H1 (cell line): ENCODE data around the gene BICRAL. TPM values are rescaled to one million over a fixed set of nuclear protein-coding genes. Genes with fewer than 3 reads are reported as not detected.
A peak's percentile ranks its signal among the peaks of the same experiment; 100 is the strongest.

Experiments used
- CTCF ChIA-PET: fragments of 300-600 bp; sonication (Branson Sonifier 250); formaldehyde crosslinking; loops from one replicate; lab custom pipeline; 2021; ENCODE audit not compliant: partially characterized antibody; lab: Charles Lee
- POLR2A ChIA-PET: fragments of 300-600 bp; sonication (Branson Sonifier 250); formaldehyde crosslinking; loops from one replicate; lab custom pipeline; 2021; ENCODE audit warnings: inconsistent platforms; ENCODE audit not compliant: partially characterized antibody; lab: Charles Lee
- DNase-seq, 2 experiments: peaks; one replicate each; pipeline versions ENCODE4 v3.0.0 to v3.0.0-alpha.2; 2010 to 2022; ENCODE audit warnings: low spot score in 2 of 2, low read depth in 1 of 2, mixed read lengths in 1 of 2
- FAIRE-seq: peaks from 2 replicates; lab custom pipeline; 2011; peaks lifted over from hg19 to GRCh38; lab: Jason Lieb, UNC
- H2AFZ ChIP-seq: 2 replicates; pipeline ENCODE4 v1.8.1; 2012; ENCODE audit warnings: low read length, inconsistent platforms
- H2AK5ac ChIP-seq: 2 replicates; pipeline ENCODE4 v1.6.1; 2013; ENCODE audit warnings: low read depth, low read length
- H2BK120ac ChIP-seq: replicated peaks from 2 replicates; pipeline ENCODE3; 2013; ENCODE audit warnings: low read depth, low read length, inconsistent platforms
- H2BK12ac ChIP-seq: 2 replicates; pipeline ENCODE4 v1.6.1; 2013; ENCODE audit warnings: low read depth, low read length
- H2BK15ac ChIP-seq: 2 replicates; pipeline ENCODE4 v1.6.1; 2013; ENCODE audit warnings: low read length
- H2BK20ac ChIP-seq: 2 replicates; pipeline ENCODE4 v1.6.1; 2013; ENCODE audit warnings: low read length
- H2BK5ac ChIP-seq: 2 replicates; pipeline ENCODE4 v1.6.1; 2013; ENCODE audit warnings: low read depth, low read length
- H3K14ac ChIP-seq: 2 replicates; pipeline ENCODE4 v1.6.1; 2013; ENCODE audit warnings: inconsistent platforms; ENCODE audit not compliant: insufficient read length
- H3K18ac ChIP-seq: 2 replicates; pipeline ENCODE4 v1.6.1; 2013; ENCODE audit warnings: low read length; ENCODE audit errors: extremely low read depth
- H3K23ac ChIP-seq: 2 replicates; pipeline ENCODE4 v1.6.1; 2013; ENCODE audit warnings: inconsistent platforms; ENCODE audit not compliant: insufficient read length
- H3K23me2 ChIP-seq: 2 replicates; pipeline ENCODE4 v1.6.1; 2013; ENCODE audit warnings: low read depth, low read length
- H3K27ac ChIP-seq: 2 replicates; pipeline ENCODE4 v1.6.1; 2011; ENCODE audit warnings: low read depth, low read length, inconsistent platforms
- H3K27me3 ChIP-seq, 4 experiments: replicated peaks in 1 of 4; 1 replicate in 1 of 4; 2 replicates in 3 of 4; pipeline versions ENCODE4 v1.6.1 to v1.8.1; 2011 to 2013; ENCODE audit warnings: low read length in 3 of 4, mild to moderate bottlenecking in 3 of 4, inconsistent platforms in 2 of 4, mixed read lengths in 2 of 4, moderate library complexity in 1 of 4; ENCODE audit not compliant: control insufficient read depth in 3 of 4, insufficient read depth in 3 of 4; ENCODE audit errors: extremely low read depth in 1 of 4
- H3K36me3 ChIP-seq, 4 experiments: 2 replicates each; pipeline versions ENCODE4 v1.6.1 to v1.8.1; 2011 to 2013; ENCODE audit warnings: mild to moderate bottlenecking in 4 of 4, low read length in 3 of 4, moderate library complexity in 2 of 4, control low read depth in 1 of 4, inconsistent platforms in 1 of 4; ENCODE audit not compliant: insufficient read depth in 4 of 4, control insufficient read depth in 2 of 4
- H3K4ac ChIP-seq: replicated peaks from 2 replicates; pipeline ENCODE3; 2013; ENCODE audit warnings: low read length, low read depth, mixed read lengths, inconsistent platforms; ENCODE audit not compliant: insufficient read length
- H3K4me1 ChIP-seq, 4 experiments: replicated peaks in 1 of 4; 1 replicate in 1 of 4; 2 replicates in 3 of 4; pipeline versions ENCODE4 v1.6.1 to v1.8.1; 2011 to 2013; ENCODE audit warnings: low read length in 3 of 4, inconsistent platforms in 2 of 4, mixed read lengths in 1 of 4; ENCODE audit not compliant: insufficient read depth in 4 of 4, control insufficient read depth in 3 of 4
- H3K4me2 ChIP-seq, 2 experiments: 2 replicates each; pipeline versions ENCODE4 v1.6.1 to v1.8.1; 2011 to 2013; ENCODE audit warnings: low read depth in 2 of 2, low read length in 2 of 2, control low read depth in 1 of 2, inconsistent platforms in 1 of 2, mild to moderate bottlenecking in 1 of 2; ENCODE audit not compliant: insufficient read depth in 1 of 2
- H3K4me3 ChIP-seq, 4 experiments: fragments of 200-600, 300-600 bp in 1 of 4; sonication (generic), shearing (Covaris generic), sonication (Bioruptor Twin) in 1 of 4; 2 replicates each; pipeline versions ENCODE4 v1.5.1 to v1.8.1; 2011 to 2016; ENCODE audit warnings: low read length in 4 of 4, low read depth in 3 of 4, control low read depth in 2 of 4, inconsistent platforms in 2 of 4, mild to moderate bottlenecking in 2 of 4, mixed read lengths in 1 of 4, moderate library complexity in 1 of 4; ENCODE audit not compliant: insufficient read depth in 2 of 4; ENCODE audit errors: extremely low read depth in 1 of 4
- H3K56ac ChIP-seq: replicated peaks from 2 replicates; pipeline ENCODE3; 2013; ENCODE audit warnings: low read depth, mild to moderate bottlenecking, mixed read lengths, low read length, inconsistent platforms; ENCODE audit not compliant: insufficient read length
- H3K79me1 ChIP-seq: 2 replicates; pipeline ENCODE4 v1.6.1; 2013; ENCODE audit warnings: low read depth, low read length, control low read depth
- H3K79me2 ChIP-seq, 2 experiments: 2 replicates each; pipeline versions ENCODE4 v1.6.1 to v1.8.1; 2012 to 2013; ENCODE audit warnings: low read length in 2 of 2, mild to moderate bottlenecking in 2 of 2, inconsistent platforms in 1 of 2; ENCODE audit not compliant: insufficient read depth in 2 of 2, control insufficient read depth in 1 of 2
- H3K9ac ChIP-seq, 4 experiments: replicated peaks in 1 of 4; 1 replicate in 1 of 4; 2 replicates in 3 of 4; pipeline versions ENCODE4 v1.6.1 to v1.8.1; 2011 to 2013; ENCODE audit warnings: low read depth in 3 of 4, low read length in 3 of 4, control low read depth in 2 of 4, mild to moderate bottlenecking in 2 of 4, moderate library complexity in 2 of 4, inconsistent platforms in 1 of 4; ENCODE audit errors: extremely low read depth in 1 of 4
- H3K9me3 ChIP-seq, 2 experiments: 2 replicates each; pipeline versions ENCODE4 v1.6.1 to v1.8.1; 2012 to 2013; ENCODE audit warnings: mild to moderate bottlenecking in 2 of 2, moderate library complexity in 2 of 2, control low read depth in 1 of 2, inconsistent platforms in 1 of 2, low read depth in 1 of 2, low read length in 1 of 2, mixed read lengths in 1 of 2; ENCODE audit not compliant: insufficient read depth in 2 of 2
- H4K20me1 ChIP-seq, 2 experiments: replicated peaks in 1 of 2; 2 replicates each; pipeline versions ENCODE3 to v1.8.1; 2011 to 2013; ENCODE audit warnings: inconsistent platforms in 2 of 2, low read length in 2 of 2, mild to moderate bottlenecking in 1 of 2; ENCODE audit not compliant: insufficient read depth in 2 of 2, control insufficient read depth in 1 of 2
- H4K5ac ChIP-seq: 2 replicates; pipeline ENCODE4 v1.6.1; 2013; ENCODE audit warnings: low read length, low read depth, mixed read lengths, inconsistent platforms; ENCODE audit not compliant: insufficient read length
- H4K8ac ChIP-seq: 2 replicates; pipeline ENCODE4 v1.8.0; 2013; ENCODE audit warnings: mild to moderate bottlenecking, moderate library complexity, low read length, inconsistent platforms; ENCODE audit not compliant: insufficient read depth; ENCODE audit errors: extremely low read depth
- H4K91ac ChIP-seq: replicated peaks from 2 replicates; pipeline ENCODE3; 2013; ENCODE audit warnings: low read length, mixed read lengths, inconsistent platforms; ENCODE audit not compliant: insufficient read length
- BRCA1 ChIP-seq: IDR thresholded peaks from 2 replicates; pipeline ENCODE4 v1.6.1; 2012; ENCODE audit warnings: low read depth, low read length, improper control_type of control experiment
- CHD1 ChIP-seq: IDR thresholded peaks from 2 replicates; pipeline ENCODE4 v1.6.1; 2012; ENCODE audit warnings: low read depth, low read length, improper control_type of control experiment
- RXRA ChIP-seq: IDR thresholded peaks from 2 replicates; pipeline ENCODE4 v1.6.1; 2011; ENCODE audit warnings: low read depth, mild to moderate bottlenecking, low read length, moderate library complexity; ENCODE audit not compliant: insufficient read depth
- SIX5 ChIP-seq: IDR thresholded peaks from 2 replicates; pipeline ENCODE4 v1.6.1; 2011; ENCODE audit warnings: mild to moderate bottlenecking, low read depth, low read length
- WGBS, 2 experiments: shearing (Covaris generic) in 1 of 2; methylation state at CpG; one replicate each; pipeline versions ENCODE4 v1.1.6 to v1.1.7; 2013 to 2015; ENCODE audit warnings: low lambda C conversion rate in 2 of 2, mixed read lengths in 2 of 2, inconsistent platforms in 1 of 2, low coverage in 1 of 2, missing lambda C conversion rate in 1 of 2; ENCODE audit not compliant: insufficient replicate concordance in 2 of 2, insufficient coverage in 1 of 2, insufficient read length in 1 of 2; ENCODE audit errors: extremely low coverage in 1 of 2, missing lambda C conversion rate in 1 of 2; 5-methylcytosine and 5-hydroxymethylcytosine counted together
- polyA plus RNA-seq, 7 experiments: library from polyadenylated mRNA; depleted of rRNA in 3 of 7; stranded (reverse) in 5 of 7; unstranded in 2 of 7; fragments of >200 nt in 5 of 7; fragments of 200-250 nt in 2 of 7; gene quantifications; 1 replicate in 5 of 7; 2 replicates in 1 of 7; 4 replicates in 1 of 7; pipeline versions ENCODE4 v1.2.1 to v1.2.3, GENCODE V29; 2011 to 2013; ENCODE audit warnings: missing spikeins in 2 of 7, mixed read lengths in 2 of 7
- total RNA-seq: library from RNA; stranded (reverse); fragmentation: NEBNext Ultra II Directional; extraction: Animal tissue kit (Norgen Biotek cat#: 25700); gene quantifications from 2 replicates; pipeline ENCODE4 v1.2.1, GENCODE V29; 2021

BICRAL gene
- total and polyA plus RNA-seq, 2 of the 8 experiments (the other 6 are each of a cell fraction or from before 2014, with no cell fraction given), result 9.4 to 12.2 TPM

GRCh38 chr6:42781546-42781795, 381 bp upstream of the BICRAL start:
- DNase-seq, result no peak
- H3K14ac ChIP-seq, result no peak overlapping the region
- no peak overlapping the region; the same call in 1 of the 2 replicates for H3K18ac ChIP-seq
- peaks cover 0 to 6% (median 0%) of the 10 kb centered on the region in 4 experiments; a peak in 3 of 7 replicates for H3K4me1 ChIP-seq
- no peak overlapping the region for H4K91ac ChIP-seq
- peak overlapping the region in 2 of 4 experiments; percentile 50 to 70; a peak in 3 of 7 replicates for H3K9ac ChIP-seq
- peak overlapping the region; percentile 84 for H4K5ac ChIP-seq
- no peak overlapping the region for H2BK5ac ChIP-seq
- POLR2A ChIA-PET, result interaction anchor here (0.6 to 13.8 kb wide), 9 partner anchors 8 to 110 kb away, joined by 3 to 277 read pairs (median 15); partner anchors contain the start of genes RPL7L1 and TBCC
- CTCF ChIA-PET, result interaction anchor here (0.6 to 1.7 kb wide), 3 partner anchors 11 to 466 kb away, joined by 3 to 6 read pairs (median 3); no protein-coding TSS in a partner anchor
- TF ChIP-seq RXRA, result no peak
- TF ChIP-seq BRCA1, result no peak
- TF ChIP-seq SIX5, result no peak
- TF ChIP-seq CHD1, result peak; percentile 23; the same call in 1 of the 2 replicates
- TF ChIP-seq, all 59 proteins: peak for 1
- Histone ChIP-seq H3K79me2 (peaks cover 9 to 38% of the 10 kb centered on the region in 2 experiments; a peak in 3 of 4 replicates), H2BK120ac (no peak overlapping the region), H3K23me2 (no peaks in the 10 kb centered on the region; the same call in 1 of the 2 replicates), H3K23ac (no peak overlapping the region), H3K79me1 (no peaks in the 10 kb centered on the region), H2BK12ac (no peak overlapping the region), H3K56ac (no peak overlapping the region), H4K8ac (no peak overlapping the region), H4K20me1 (peaks cover 0 to 1% of the 10 kb centered on the region in 2 experiments), H3K27ac (no peak overlapping the region), H3K4ac (no peak overlapping the region), H3K4me3 (peak overlapping the region; percentile 11 to 96 (median 56); a peak in 6 of 8 replicates), H2AFZ (no peak overlapping the region), H3K27me3 (no peaks in the 10 kb centered on the region), H2BK15ac (no peak overlapping the region), H3K36me3 (no peaks in the 10 kb centered on the region), H3K9me3 (no peaks in the 10 kb centered on the region), H2BK20ac (no peak overlapping the region), H2AK5ac (no peak overlapping the region), H3K4me2 (peak overlapping the region; percentile 69 to 72)
- WGBS, 2 experiments, result 2% methylated on average over 3 of the region's 4 CpGs; no CpG with 5 or more reads in 1 of the 2 experiments
- no peak for FAIRE-seq
